ENCODE data around the gene FLNB. TPM values are rescaled to one million over a fixed set of nuclear protein-coding genes. Genes with fewer than 3 reads are reported as not detected.

FLNB gene
- total and polyA plus RNA-seq, 2 of the 13 experiments (the other 11 are each of a cell fraction or from before 2014, with no cell fraction given), result 106 to 130 TPM

- TF ChIP-seq ZNF784 (CRISPR knock-in tag; IDR thresholded peaks at IDR 0.05; ENCODE audit: borderline replicate concordance), result peak; percentile 35; the same call in 1 of the 2 replicates
- TF ChIP-seq HOXA7 (CRISPR knock-in tag; IDR thresholded peaks at IDR 0.05), result no peak
- peak; percentile 85 for TF ChIP-seq BCL6 (CRISPR knock-in tag; IDR thresholded peaks at IDR 0.05)
- 0 out of 2 replicates have a peak, but pooled peaks have one; percentile 38 for TF ChIP-seq ZNF367 (CRISPR knock-in tag; IDR thresholded peaks at IDR 0.05; ENCODE audit: borderline replicate concordance)
- no peak for TF ChIP-seq ZNF205 (CRISPR knock-in tag; IDR thresholded peaks at IDR 0.05)
- peak; percentile 8 for TF ChIP-seq RBM22 (optimal IDR thresholded peaks at IDR 0.05; ENCODE audit: low read length)
- TF ChIP-seq, protein P1, sequence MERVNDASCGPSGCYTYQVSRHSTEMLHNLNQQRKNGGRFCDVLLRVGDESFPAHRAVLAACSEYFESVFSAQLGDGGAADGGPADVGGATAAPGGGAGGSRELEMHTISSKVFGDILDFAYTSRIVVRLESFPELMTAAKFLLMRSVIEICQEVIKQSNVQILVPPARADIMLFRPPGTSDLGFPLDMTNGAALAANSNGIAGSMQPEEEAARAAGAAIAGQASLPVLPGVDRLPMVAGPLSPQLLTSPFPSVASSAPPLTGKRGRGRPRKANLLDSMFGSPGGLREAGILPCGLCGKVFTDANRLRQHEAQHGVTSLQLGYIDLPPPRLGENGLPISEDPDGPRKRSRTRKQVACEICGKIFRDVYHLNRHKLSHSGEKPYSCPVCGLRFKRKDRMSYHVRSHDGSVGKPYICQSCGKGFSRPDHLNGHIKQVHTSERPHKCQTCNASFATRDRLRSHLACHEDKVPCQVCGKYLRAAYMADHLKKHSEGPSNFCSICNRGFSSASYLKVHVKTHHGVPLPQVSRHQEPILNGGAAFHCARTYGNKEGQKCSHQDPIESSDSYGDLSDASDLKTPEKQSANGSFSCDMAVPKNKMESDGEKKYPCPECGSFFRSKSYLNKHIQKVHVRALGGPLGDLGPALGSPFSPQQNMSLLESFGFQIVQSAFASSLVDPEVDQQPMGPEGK (CRISPR knock-in tag; IDR thresholded peaks at IDR 0.05), result peak; percentile 32; the same call in 1 of the 2 replicates
- peak; percentile 66; the same call in 1 of the 2 replicates for TF ChIP-seq FOXA3 (CRISPR knock-in tag; IDR thresholded peaks at IDR 0.05)
- TF ChIP-seq ZNF101 (CRISPR knock-in tag; IDR thresholded peaks at IDR 0.05; ENCODE audit: borderline replicate concordance, low read depth), result no peak
- TF ChIP-seq FIP1L1 (IDR thresholded peaks at IDR 0.05; ENCODE audit: borderline replicate concordance, insufficient read depth, low read depth, low read length), result no peak
- no peak for TF ChIP-seq ZNF75D (CRISPR knock-in tag; IDR thresholded peaks at IDR 0.05; ENCODE audit: borderline replicate concordance)
- no peak for TF ChIP-seq ZNF138 (CRISPR knock-in tag; IDR thresholded peaks at IDR 0.05; ENCODE audit: low read depth)
- peak; percentile 25 for TF ChIP-seq IKZF4 (CRISPR knock-in tag; IDR thresholded peaks at IDR 0.05; ENCODE audit: borderline replicate concordance, low read depth, not compliant biosample characterization)
- 0 out of 2 replicates have a peak, but pooled peaks have one; percentile 35 for TF ChIP-seq PPARG (CRISPR knock-in tag; conservative IDR thresholded peaks at IDR 0.05)
- TF ChIP-seq, protein P2, sequence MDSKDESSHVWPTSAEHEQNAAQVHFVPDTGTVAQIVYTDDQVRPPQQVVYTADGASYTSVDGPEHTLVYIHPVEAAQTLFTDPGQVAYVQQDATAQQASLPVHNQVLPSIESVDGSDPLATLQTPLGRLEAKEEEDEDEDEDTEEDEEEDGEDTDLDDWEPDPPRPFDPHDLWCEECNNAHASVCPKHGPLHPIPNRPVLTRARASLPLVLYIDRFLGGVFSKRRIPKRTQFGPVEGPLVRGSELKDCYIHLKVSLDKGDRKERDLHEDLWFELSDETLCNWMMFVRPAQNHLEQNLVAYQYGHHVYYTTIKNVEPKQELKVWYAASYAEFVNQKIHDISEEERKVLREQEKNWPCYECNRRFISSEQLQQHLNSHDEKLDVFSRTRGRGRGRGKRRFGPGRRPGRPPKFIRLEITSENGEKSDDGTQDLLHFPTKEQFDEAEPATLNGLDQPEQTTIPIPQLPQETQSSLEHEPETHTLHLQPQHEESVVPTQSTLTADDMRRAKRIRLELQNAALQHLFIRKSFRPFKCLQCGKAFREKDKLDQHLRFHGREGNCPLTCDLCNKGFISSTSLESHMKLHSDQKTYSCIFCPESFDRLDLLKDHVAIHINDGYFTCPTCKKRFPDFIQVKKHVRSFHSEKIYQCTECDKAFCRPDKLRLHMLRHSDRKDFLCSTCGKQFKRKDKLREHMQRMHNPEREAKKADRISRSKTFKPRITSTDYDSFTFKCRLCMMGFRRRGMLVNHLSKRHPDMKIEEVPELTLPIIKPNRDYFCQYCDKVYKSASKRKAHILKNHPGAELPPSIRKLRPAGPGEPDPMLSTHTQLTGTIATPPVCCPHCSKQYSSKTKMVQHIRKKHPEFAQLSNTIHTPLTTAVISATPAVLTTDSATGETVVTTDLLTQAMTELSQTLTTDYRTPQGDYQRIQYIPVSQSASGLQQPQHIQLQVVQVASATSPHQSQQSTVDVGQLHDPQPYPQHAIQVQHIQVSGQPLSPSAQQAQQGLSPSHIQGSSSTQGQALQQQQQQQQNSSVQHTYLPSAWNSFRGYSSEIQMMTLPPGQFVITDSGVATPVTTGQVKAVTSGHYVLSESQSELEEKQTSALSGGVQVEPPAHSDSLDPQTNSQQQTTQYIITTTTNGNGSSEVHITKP (CRISPR knock-in tag; IDR thresholded peaks at IDR 0.05; ENCODE audit: low read depth), result peak; percentile 58; the same call in 1 of the 2 replicates
- TF ChIP-seq, protein P3, sequence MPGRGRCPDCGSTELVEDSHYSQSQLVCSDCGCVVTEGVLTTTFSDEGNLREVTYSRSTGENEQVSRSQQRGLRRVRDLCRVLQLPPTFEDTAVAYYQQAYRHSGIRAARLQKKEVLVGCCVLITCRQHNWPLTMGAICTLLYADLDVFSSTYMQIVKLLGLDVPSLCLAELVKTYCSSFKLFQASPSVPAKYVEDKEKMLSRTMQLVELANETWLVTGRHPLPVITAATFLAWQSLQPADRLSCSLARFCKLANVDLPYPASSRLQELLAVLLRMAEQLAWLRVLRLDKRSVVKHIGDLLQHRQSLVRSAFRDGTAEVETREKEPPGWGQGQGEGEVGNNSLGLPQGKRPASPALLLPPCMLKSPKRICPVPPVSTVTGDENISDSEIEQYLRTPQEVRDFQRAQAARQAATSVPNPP (CRISPR knock-in tag; IDR thresholded peaks at IDR 0.05), result 0 out of 2 replicates have a peak, but pooled peaks have one; percentile 15
- TF ChIP-seq ZNF775 (CRISPR knock-in tag; IDR thresholded peaks at IDR 0.05; ENCODE audit: borderline replicate concordance), result no peak
- TF ChIP-seq XRCC5 (optimal IDR thresholded peaks at IDR 0.05; ENCODE audit: low read length), result peak; percentile 22
Observed at GRCh38 chr3:58173669-58174398, 165.6 kb downstream of the FLNB start (continued).
